ENCODE data around the gene RACGAP1. TPM values are rescaled to one million over a fixed set of nuclear protein-coding genes. Genes with fewer than 3 reads are reported as not detected.
A peak's percentile ranks its signal among the peaks of the same experiment; 100 is the strongest.

RACGAP1 gene
- total RNA-seq, 1 experiment from 2014 or later = 147 TPM

DNA sequence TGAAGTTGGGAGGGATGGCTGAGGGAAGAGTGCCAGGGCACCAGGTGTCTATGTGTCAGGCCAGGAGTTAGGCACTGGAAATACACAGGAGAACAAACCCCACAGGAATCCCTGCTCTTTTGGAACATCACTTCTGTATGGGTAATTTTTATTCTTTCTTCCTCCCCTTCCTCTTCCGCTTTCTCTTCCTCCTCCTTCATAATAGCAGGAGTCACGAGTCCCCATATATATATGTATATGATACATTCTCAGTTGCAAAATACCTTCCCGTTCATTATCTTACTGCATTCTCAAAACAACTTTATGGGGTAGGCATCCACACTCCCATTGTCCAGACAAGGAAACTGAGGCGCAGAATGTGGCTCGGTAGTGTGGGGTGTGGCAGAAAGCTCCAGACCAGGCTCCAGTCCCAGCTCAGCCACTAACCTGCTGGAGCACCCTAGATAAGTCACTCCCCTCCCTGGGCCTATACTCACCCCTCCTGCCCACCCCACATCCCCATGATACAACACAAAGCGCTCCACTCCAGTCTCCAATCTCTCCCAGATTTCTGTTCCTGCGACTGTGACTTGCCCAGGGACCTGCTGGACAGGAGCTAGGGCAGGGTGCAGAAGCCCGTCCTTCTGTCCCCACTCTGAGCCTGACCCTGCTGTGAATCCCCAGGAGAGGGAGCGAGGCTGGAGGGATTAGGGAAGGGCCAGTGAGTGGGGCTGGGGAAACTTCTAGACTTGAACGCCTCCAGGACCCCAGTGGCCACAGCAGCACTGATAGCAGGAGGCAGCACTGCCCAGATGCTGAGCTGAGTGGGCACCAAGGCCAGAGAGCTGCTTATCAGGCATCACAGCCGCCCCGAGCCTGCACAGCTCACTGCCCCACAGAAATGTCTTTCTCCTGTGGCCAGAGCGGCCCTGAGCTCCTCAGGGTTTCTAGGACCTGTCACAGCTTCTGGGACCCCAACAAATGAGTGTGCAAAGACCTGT is 76.1 kb downstream of the RACGAP1 start:
- Histone ChIP-seq H3K36me3 (ENCODE audit: control insufficient read depth, insufficient read depth, low read length) (no peaks in the 10 kb centered on the region), H3K4me1 (ENCODE audit: control insufficient read depth, insufficient read depth, low read length) (peaks cover 13% of the 10 kb centered on the region), H3K27ac (ENCODE audit: low read length) (peak overlapping the region; percentile 31), H3K9me3 (ENCODE audit: control insufficient read depth, insufficient read depth, low read depth, low read length) (no peaks in the 10 kb centered on the region), H3K27me3 (ENCODE audit: control insufficient read depth, insufficient read depth, low read length) (no peaks in the 10 kb centered on the region), H3K4me3 (ENCODE audit: low read depth in 2 of 2, low read length in 2 of 2) (no peak overlapping the region)
- TF ChIP-seq SIN3A (IDR thresholded peaks at IDR 0.05; ENCODE audit: borderline replicate concordance, insufficient read depth, low read depth, low read length) (no peak), POLR2AphosphoS5 (IDR thresholded peaks at IDR 0.05; ENCODE audit: low read depth, low read length) (no peak), CTCF (IDR thresholded peaks at IDR 0.05) (no peak), TCF7L2 (IDR thresholded peaks at IDR 0.05; ENCODE audit: low read depth, low read length) (no peak), REST (IDR thresholded peaks at IDR 0.05; ENCODE audit: insufficient read depth in 1 of 2, low read depth in 2 of 2, low read length in 1 of 2) (no peak)
- ChIA-PET POLR2A (interaction anchor here (0.7 kb wide), 1 partner anchor 124 kb away, joined by 3 read pairs; no protein-coding TSS in a partner anchor), CTCF (interaction anchor here (0.5 to 0.6 kb wide), 2 partner anchors 29 to 142 kb away, joined by 3 to 5 read pairs; no protein-coding TSS in a partner anchor)
- intact Hi-C loops (cut with micrococcal nuclease; ENCODE audit: unreplicated experiment) = loop anchor here (5.0 kb wide), 1 partner anchor 82 kb away; no protein-coding TSS in a partner anchor
- ATAC-seq (no peak), DNase-seq (ENCODE audit: low read depth, low spot score) (no peak)
- no TSS peak for BruUV-seq (replicated peaks)
- in situ Hi-C loops (cut with HindIII; ENCODE audit: low pct_unique_long_range_greater_than_20kb, low sequenced_read_pairs) = no loop called here

GRCh38 chr12:49947593-49948226 is 77.6 kb downstream of the RACGAP1 start:
- Histone ChIP-seq H3K4me3 (ENCODE audit: low read depth in 2 of 2, low read length in 2 of 2) (no peak overlapping the region), H3K4me1 (ENCODE audit: control insufficient read depth, insufficient read depth, low read length) (peaks cover 13% of the 10 kb centered on the region), H3K27ac (ENCODE audit: low read length) (peak overlapping the region; percentile 46; the same call in 1 of the 2 replicates), H3K36me3 (ENCODE audit: control insufficient read depth, insufficient read depth, low read length) (no peaks in the 10 kb centered on the region), H3K27me3 (ENCODE audit: control insufficient read depth, insufficient read depth, low read length) (no peaks in the 10 kb centered on the region), H3K9me3 (ENCODE audit: control insufficient read depth, insufficient read depth, low read depth, low read length) (no peaks in the 10 kb centered on the region)
- ATAC-seq (no peak), DNase-seq (ENCODE audit: low read depth, low spot score) (no peak)
- CTCF ChIA-PET = no interaction called here
- no TSS peak for BruUV-seq (replicated peaks)
- POLR2A ChIA-PET = no interaction called here
- in situ Hi-C loops (cut with HindIII; ENCODE audit: low pct_unique_long_range_greater_than_20kb, low sequenced_read_pairs) = no loop called here
- no peak for TF ChIP-seq SIN3A (IDR thresholded peaks at IDR 0.05; ENCODE audit: borderline replicate concordance, insufficient read depth, low read depth, low read length)
- TF ChIP-seq POLR2AphosphoS5 (IDR thresholded peaks at IDR 0.05; ENCODE audit: low read depth, low read length) = no peak
- TF ChIP-seq TCF7L2 (IDR thresholded peaks at IDR 0.05; ENCODE audit: low read depth, low read length) = no peak
- no peak for TF ChIP-seq REST (IDR thresholded peaks at IDR 0.05; ENCODE audit: insufficient read depth in 1 of 2, low read depth in 2 of 2, low read length in 1 of 2)
- intact Hi-C loops (cut with micrococcal nuclease; ENCODE audit: unreplicated experiment) = loop anchor here (5.0 kb wide), 1 partner anchor 80 kb away; no protein-coding TSS in a partner anchor
